Caco-2 (cell line): ENCODE data around the gene COQ4. TPM values are rescaled to one million over a fixed set of nuclear protein-coding genes. Genes with fewer than 3 reads are reported as not detected.

ENCODE experiments used
- BruUV-seq: library from RNA; stranded (reverse); fragments of 400-500 nt; replicated peaks from 2 replicates; lab custom pipeline; 2021; lab: Mats Ljungman, UMichigan
- CTCF ChIA-PET: fragments of 300-600 bp; sonication (Branson Sonifier 250); formaldehyde crosslinking; loops from one replicate; lab custom pipeline; 2022; ENCODE audit warnings: antibody characterized with exemption; lab: Charles Lee
- POLR2A ChIA-PET: fragments of 300-600 bp; sonication (Branson Sonifier 250); formaldehyde crosslinking; loops from one replicate; lab custom pipeline; 2022; ENCODE audit warnings: antibody characterized with exemption; lab: Charles Lee
- DNase-seq, 2 experiments: peaks; one replicate each; pipeline versions ENCODE4 v3.0.0 to v3.0.0-alpha.2; 2020 to 2022
- H3K27me3 ChIP-seq: replicated peaks from 2 replicates; pipeline ENCODE4 v1.6.0; 2011; ENCODE audit warnings: low read length; ENCODE audit not compliant: control insufficient read depth, insufficient read depth
- H3K36me3 ChIP-seq: 2 replicates; pipeline ENCODE4 v1.5.1; 2011; ENCODE audit warnings: low read length; ENCODE audit not compliant: control insufficient read depth, insufficient read depth
- H3K4me1 ChIP-seq: fragments of 250-450 bp; sonication (Bioruptor Pico); 2 replicates; pipeline ENCODE4 v1.5.1; 2020; ENCODE audit warnings: mild to moderate bottlenecking
- H3K4me3 ChIP-seq: 2 replicates; pipeline ENCODE4 v1.5.1; 2011; ENCODE audit warnings: low read depth, mild to moderate bottlenecking, control low read depth, low read length
- H3K9me3 ChIP-seq: fragments of 250-450 bp; sonication (Bioruptor Pico); 2 replicates; pipeline ENCODE4 v1.5.1; 2020; ENCODE audit warnings: mild to moderate bottlenecking, moderate library complexity
- H3K27ac Mint-ChIP-seq: one replicate; pipeline ENCODE4 v1.8.0; 2022; ENCODE audit warnings: mixed read lengths; ENCODE audit not compliant: unreplicated experiment
- H3K27me3 Mint-ChIP-seq: one replicate; pipeline ENCODE4 v1.8.0; 2022; ENCODE audit warnings: mixed read lengths; ENCODE audit not compliant: insufficient read depth, unreplicated experiment
- H3K36me3 Mint-ChIP-seq: one replicate; pipeline ENCODE4 v1.8.0; 2022; ENCODE audit warnings: mild to moderate bottlenecking, mixed read lengths; ENCODE audit not compliant: insufficient read depth, unreplicated experiment
- H3K4me1 Mint-ChIP-seq: one replicate; pipeline ENCODE4 v1.8.0; 2022; ENCODE audit warnings: low read depth, mixed read lengths; ENCODE audit not compliant: unreplicated experiment
- H3K4me3 Mint-ChIP-seq: one replicate; pipeline ENCODE4 v1.8.0; 2022; ENCODE audit warnings: mild to moderate bottlenecking, moderate library complexity, mixed read lengths; ENCODE audit not compliant: unreplicated experiment
- H3K9me3 Mint-ChIP-seq: one replicate; pipeline ENCODE4 v1.8.0; 2022; ENCODE audit warnings: mixed read lengths; ENCODE audit not compliant: unreplicated experiment
- intact Hi-C: fragments of 100-400 bp; cut with micrococcal nuclease; formaldehyde crosslinking; loops from one replicate; pipeline ENCODE4 v1.10.0; 2022; ENCODE audit not compliant: unreplicated experiment
- total RNA-seq: library from RNA; stranded (reverse); gene quantifications from 2 replicates; pipeline ENCODE4 v1.2.3, GENCODE V29; 2022
- TF ChIP-seq, protein P1 (sequence below), 2 experiments: fragments of 200-600 bp in 1 of 2; IDR thresholded peaks; 1 replicate in 1 of 2; 2 replicates in 1 of 2; pipeline versions ENCODE4 v1.5.1 to v1.8.0; 2011 to 2022; ENCODE audit warnings: antibody characterized with exemption in 1 of 2, control low read depth in 1 of 2, inconsistent platforms in 1 of 2, low read depth in 1 of 2, low read length in 1 of 2, mild to moderate bottlenecking in 1 of 2, moderate library complexity in 1 of 2; ENCODE audit not compliant: insufficient read depth in 1 of 2, severe bottlenecking in 1 of 2, unreplicated experiment in 1 of 2

Gene COQ4
- total RNA-seq, 1 experiment from 2014 or later = 48.9 TPM

- Histone ChIP-seq H3K36me3 (peaks cover 1% of the 10 kb centered on the region; the same call in 1 of the 2 replicates), H3K4me3 (no peak overlapping the region), H3K27me3 (no peaks in the 10 kb centered on the region), H3K4me1 (no peaks in the 10 kb centered on the region), H3K9me3 (no peaks in the 10 kb centered on the region)
- TF ChIP-seq, protein P1, sequence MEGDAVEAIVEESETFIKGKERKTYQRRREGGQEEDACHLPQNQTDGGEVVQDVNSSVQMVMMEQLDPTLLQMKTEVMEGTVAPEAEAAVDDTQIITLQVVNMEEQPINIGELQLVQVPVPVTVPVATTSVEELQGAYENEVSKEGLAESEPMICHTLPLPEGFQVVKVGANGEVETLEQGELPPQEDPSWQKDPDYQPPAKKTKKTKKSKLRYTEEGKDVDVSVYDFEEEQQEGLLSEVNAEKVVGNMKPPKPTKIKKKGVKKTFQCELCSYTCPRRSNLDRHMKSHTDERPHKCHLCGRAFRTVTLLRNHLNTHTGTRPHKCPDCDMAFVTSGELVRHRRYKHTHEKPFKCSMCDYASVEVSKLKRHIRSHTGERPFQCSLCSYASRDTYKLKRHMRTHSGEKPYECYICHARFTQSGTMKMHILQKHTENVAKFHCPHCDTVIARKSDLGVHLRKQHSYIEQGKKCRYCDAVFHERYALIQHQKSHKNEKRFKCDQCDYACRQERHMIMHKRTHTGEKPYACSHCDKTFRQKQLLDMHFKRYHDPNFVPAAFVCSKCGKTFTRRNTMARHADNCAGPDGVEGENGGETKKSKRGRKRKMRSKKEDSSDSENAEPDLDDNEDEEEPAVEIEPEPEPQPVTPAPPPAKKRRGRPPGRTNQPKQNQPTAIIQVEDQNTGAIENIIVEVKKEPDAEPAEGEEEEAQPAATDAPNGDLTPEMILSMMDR (IDR thresholded peaks at IDR 0.05; ENCODE audit: insufficient read depth in 1 of 2, low read depth in 1 of 2, low read length in 1 of 2, severe bottlenecking in 1 of 2, unreplicated experiment in 1 of 2) = no peak
- H3K9me3 Mint-ChIP-seq = no peaks in the 10 kb centered on the region
- no peaks in the 10 kb centered on the region for H3K4me1 Mint-ChIP-seq
- no TSS peak for BruUV-seq
- H3K27ac Mint-ChIP-seq = no peak overlapping the region
- DNase-seq = no peak
- POLR2A ChIA-PET = no interaction called here
- CTCF ChIA-PET = interaction anchor here (0.5 to 0.7 kb wide), 2 partner anchors 62 to 1050 kb away, joined by 3 to 5 read pairs; partner anchors contain the start of gene URM1
- H3K27me3 Mint-ChIP-seq = no peaks in the 10 kb centered on the region
- peaks cover 49% of the 10 kb centered on the region for H3K36me3 Mint-ChIP-seq
- no peak overlapping the region for H3K4me3 Mint-ChIP-seq
- intact Hi-C loops = no loop called here
Observed at GRCh38 chr9:128309551-128309950, 13.1 kb upstream of the COQ4 start.

GRCh38 chr9:128310461-128310860 lies 12.2 kb upstream of the COQ4 start:
- Histone ChIP-seq H3K4me3 (no peak overlapping the region), H3K36me3 (peaks cover 3% of the 10 kb centered on the region; the same call in 1 of the 2 replicates), H3K4me1 (no peaks in the 10 kb centered on the region), H3K9me3 (no peaks in the 10 kb centered on the region), H3K27me3 (no peaks in the 10 kb centered on the region)
- TF ChIP-seq, protein P1 (IDR thresholded peaks at IDR 0.05; ENCODE audit: insufficient read depth in 1 of 2, low read depth in 1 of 2, low read length in 1 of 2, severe bottlenecking in 1 of 2, unreplicated experiment in 1 of 2) = no peak
- Mint-ChIP-seq H3K36me3 (peaks cover 49% of the 10 kb centered on the region), H3K27me3 (no peaks in the 10 kb centered on the region), H3K4me1 (no peaks in the 10 kb centered on the region), H3K27ac (no peak overlapping the region), H3K4me3 (no peak overlapping the region), H3K9me3 (no peaks in the 10 kb centered on the region)
- DNase-seq = no peak
- CTCF ChIA-PET = interaction anchor here (0.6 to 1.7 kb wide), 3 partner anchors 31 to 127 kb away, joined by 3 to 4 read pairs (median 3); no protein-coding TSS in a partner anchor
- POLR2A ChIA-PET = no interaction called here
- BruUV-seq = no TSS peak
- intact Hi-C loops = no loop called here

DNA sequence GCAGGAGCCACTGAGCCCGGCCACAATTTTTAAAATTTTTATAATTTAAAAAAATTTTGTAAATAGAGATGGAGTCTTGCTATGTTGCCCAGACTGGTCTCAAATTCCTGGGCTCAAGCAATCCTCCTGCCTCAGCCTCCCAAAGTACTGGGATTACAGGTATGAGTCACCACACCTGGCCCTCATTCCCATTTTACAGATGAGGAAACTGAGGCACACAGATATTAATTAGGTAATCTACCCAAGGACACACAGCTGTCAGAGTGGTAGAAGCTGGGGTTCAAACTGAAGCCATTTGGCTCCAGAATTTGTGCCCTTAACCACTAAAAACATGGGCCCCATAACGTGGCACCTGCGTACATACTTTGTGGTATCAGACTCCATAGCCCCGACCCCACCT lies 7.9 kb upstream of the COQ4 start:
- H3K9me3 ChIP-seq = no peaks in the 10 kb centered on the region
- peaks cover 4% of the 10 kb centered on the region; the same call in 1 of the 2 replicates for H3K36me3 ChIP-seq
- BruUV-seq = no TSS peak
- H3K4me1 ChIP-seq = no peaks in the 10 kb centered on the region
- no peak overlapping the region for H3K27ac Mint-ChIP-seq
- H3K4me3 ChIP-seq = no peak overlapping the region
- H3K4me1 Mint-ChIP-seq = no peaks in the 10 kb centered on the region
- ChIA-PET CTCF (interaction anchor here (0.6 kb wide), 1 partner anchor 52 kb away, joined by 6 read pairs; no protein-coding TSS in a partner anchor), POLR2A (no interaction called here)
- H3K4me3 Mint-ChIP-seq = no peak overlapping the region
- no peaks in the 10 kb centered on the region for H3K9me3 Mint-ChIP-seq
- intact Hi-C loops = no loop called here
- H3K27me3 Mint-ChIP-seq = no peaks in the 10 kb centered on the region
- no peak for DNase-seq
- peaks cover 35% of the 10 kb centered on the region for H3K36me3 Mint-ChIP-seq
- TF ChIP-seq, protein P1 (IDR thresholded peaks at IDR 0.05; ENCODE audit: insufficient read depth in 1 of 2, low read depth in 1 of 2, low read length in 1 of 2, severe bottlenecking in 1 of 2, unreplicated experiment in 1 of 2) = no peak
- H3K27me3 ChIP-seq = no peaks in the 10 kb centered on the region
